HG02571 (cell line): ENCODE measurements around the gene SART1.

Experiments
- ATAC-seq: cut with Tn5 transposase; IDR thresholded peaks from one replicate; pipeline ENCODE4 v1.9.1; 2021; ENCODE audit warnings: mild to moderate bottlenecking, moderate library complexity; ENCODE audit not compliant: unreplicated experiment

SART1 gene

DNA sequence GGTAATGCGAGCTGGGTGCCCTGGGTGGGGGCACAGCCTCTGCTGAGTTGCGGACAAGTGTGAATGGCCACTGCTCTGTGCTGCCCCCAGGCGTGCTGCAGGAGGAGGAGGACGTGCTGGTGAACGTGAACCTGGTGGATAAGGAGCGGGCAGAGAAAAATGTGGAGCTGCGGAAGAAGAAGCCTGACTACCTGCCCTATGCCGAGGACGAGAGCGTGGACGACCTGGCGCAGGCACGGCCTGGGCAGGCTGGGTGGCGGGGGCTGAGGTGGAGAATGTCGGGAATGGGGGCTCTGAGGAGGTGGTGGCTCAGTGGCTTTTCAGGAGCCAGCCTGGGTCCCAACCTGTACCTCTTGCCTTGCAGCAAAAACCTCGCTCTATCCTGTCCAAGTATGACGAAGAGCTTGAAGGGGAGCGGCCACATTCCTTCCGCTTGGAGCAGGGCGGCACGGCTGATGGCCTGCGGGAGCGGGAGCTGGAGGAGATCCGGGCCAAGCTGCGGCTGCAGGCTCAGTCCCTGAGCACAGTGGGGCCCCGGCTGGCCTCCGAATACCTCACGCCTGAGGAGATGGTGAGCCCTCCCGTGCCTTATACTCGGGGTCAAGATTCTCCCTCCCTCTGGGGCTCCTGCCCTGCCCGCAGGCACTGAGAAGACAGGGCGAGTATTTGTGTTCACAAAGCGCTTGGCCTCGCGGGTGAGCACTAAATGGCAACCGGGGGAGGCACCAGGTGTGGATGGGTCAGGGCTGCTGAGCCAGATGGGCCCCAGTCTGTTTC, 4.6 kb downstream of the SART1 start:
- ATAC-seq = no peak

DNA sequence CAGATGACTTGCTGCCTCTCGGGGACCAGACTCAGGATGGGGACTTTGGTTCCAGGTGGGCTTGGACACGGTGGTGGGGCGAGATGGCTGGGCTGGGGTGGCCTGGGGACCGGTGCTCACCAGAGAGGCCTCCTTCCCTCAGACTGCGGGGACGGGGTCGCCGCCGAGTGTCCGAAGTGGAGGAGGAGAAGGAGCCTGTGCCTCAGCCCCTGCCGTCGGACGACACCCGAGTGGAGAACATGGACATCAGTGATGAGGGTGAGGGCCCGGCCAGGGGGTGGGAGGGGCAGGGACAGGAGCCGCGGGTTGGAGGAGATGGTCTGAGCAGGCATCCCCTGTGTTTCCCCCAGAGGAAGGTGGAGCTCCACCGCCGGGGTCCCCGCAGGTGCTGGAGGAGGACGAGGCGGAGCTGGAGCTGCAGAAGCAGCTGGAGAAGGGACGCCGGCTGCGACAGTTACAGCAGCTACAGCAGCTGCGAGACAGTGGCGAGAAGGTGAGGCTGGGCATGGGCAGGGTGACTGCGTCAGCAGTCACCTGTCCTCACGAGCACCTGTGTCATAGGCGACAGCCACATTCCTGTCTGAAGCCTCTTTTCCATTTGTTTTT, 5.9 kb downstream of the SART1 start:
- no peak for ATAC-seq

DNA sequence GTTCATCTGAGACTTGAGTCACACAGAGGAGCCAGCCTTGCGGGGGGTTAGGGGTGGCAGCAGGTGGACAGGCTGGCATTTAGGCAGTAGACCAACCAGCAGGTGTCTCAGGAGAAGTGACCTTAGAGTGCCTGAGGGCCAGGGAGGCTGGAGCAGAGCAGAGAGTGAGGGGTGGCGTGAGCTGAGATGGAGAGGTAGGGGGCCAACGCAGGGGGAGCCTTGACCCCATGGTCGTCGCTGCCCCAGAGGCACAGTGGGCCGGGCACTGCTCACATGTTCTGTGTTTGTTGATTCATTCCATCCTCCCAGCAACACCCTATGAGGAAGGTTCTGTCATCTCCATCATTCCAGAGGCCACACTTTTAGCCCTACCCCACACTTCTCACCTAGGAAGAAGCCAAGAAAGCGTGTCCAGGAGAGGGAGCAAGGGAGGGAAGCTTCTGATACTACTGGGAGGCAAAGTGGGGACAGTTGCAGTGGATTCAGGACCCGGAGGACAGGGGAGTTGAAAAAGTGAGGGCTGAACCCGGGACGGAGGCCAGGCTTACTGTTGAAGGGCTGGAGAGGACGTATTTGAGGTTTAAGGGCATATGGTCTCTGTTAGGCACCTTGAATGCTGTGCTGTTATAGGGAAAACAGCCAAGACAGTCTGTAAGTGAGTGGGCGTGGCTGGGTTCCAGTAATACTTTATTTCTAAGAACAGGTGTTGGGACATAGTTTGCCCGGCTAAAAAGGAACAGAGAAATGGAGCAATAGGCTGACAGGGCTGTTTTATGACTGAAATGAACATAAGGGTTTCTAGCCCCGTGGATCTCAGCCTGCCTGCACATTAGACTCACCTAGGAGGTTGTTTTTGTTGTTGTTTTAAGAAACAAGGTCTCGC, 7.3 kb downstream of the SART1 start:
- ATAC-seq = no peak

DNA sequence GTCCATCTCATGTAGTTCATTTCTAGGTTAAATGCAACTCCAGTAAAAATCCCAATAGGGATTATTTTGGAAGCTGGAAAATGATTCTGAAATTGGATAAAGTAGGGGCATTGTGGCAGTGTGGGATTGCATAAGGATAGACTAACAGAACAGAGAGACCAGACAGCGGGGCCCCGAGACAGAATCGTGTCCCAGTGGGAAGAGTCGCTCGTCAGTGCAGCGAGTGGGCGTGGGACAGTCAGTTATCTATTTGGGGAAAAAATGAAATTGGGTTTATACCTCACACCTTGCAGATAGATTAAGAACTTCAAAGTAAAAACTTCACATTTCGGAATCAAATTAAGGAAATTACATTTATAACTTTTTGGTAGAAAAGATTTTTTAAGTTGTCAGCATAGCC, 10.6 kb downstream of the SART1 start:
- ATAC-seq = no peak

DNA sequence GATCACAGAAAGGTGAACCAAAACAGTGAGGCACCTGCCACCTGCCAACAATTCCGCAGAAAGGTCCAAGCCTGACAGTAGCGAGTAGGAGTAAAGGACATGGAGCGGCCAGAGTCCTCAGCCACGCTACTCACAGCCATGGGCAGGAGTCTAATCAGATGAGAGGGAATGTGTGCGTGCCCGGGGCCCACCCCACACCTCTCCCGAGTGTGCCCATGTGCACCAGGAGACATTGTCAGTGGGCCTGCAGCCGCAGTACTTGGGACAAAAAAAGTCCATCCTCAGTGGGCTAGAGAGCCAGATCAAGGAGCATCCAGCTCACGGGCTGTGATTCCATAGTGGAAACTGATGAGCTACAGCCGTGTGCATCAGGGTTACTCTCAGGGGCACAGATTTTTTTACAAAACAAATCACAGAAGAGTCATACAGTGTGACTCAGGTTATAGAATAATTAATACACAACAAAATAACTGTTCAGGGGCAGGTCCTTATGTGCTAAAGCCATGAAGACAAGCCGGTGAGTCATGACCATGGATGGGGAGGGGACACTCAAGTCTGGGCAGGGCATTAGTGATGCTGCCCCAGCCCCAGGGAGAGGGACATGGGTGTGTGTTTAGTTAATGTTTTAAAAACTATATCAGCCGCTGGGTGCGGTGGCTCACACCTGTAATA, 12.0 kb downstream of the SART1 start:
- ATAC-seq = no peak

DNA sequence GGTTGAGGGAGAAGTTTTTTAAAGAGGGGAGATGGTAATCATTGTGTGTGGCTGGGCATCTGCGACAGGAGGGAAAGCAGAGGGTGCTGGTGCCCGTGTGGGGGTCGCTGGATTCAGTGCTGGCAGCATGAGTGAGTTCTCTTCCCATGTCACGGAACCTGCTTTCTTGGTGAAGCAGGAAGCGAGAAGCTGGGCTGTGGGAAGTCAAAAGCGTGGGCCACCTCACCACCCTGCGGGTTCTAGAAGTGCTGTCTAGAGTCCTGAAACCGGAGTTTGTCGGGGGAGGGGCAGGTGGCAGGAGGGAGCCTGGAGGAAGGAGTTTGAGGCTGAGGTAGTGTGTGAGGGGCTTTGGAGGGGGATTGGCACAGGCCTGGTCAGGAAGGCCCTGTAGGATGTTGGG, 14.2 kb downstream of the SART1 start:
- no peak for ATAC-seq

DNA sequence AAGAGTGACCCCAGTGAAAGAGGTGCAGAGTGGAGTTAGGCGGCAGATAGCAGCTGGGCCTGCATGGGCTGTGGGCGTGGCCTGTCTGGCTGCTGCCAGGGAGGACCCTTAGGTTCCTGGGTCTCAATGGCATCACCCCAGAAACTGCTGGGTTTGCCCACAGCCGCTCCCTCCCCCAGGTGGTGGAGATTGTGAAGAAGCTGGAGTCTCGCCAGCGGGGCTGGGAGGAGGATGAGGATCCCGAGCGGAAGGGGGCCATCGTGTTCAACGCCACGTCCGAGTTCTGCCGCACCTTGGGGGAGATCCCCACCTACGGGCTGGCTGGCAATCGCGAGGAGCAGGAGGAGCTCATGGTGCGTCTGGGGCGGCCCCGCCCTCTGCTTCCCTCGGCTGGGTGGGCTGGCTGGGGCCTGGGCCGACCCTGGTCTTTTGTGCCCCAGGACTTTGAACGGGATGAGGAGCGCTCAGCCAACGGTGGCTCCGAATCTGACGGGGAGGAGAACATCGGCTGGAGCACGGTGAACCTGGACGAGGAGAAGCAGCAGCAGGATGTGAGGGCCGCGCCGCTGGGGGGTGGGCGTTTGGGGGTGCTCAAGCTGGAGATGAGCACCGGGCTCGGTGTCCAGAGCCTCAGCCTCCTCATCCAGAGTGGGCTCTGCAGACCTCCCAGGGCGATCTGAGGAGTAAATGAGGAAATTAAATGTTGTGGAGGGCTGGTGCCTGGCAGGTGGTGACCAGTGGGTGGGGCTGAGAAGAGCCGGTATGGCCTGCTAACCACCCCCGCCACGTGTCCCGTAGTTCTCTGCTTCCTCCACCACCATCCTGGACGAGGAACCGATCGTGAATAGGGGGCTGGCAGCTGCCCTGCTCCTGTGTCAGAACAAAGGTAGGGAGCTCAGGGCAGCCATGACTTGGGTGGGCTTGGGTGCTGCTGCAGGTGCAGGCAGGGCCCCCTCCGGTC, 15.0 kb downstream of the SART1 start:
- no peak for ATAC-seq

DNA sequence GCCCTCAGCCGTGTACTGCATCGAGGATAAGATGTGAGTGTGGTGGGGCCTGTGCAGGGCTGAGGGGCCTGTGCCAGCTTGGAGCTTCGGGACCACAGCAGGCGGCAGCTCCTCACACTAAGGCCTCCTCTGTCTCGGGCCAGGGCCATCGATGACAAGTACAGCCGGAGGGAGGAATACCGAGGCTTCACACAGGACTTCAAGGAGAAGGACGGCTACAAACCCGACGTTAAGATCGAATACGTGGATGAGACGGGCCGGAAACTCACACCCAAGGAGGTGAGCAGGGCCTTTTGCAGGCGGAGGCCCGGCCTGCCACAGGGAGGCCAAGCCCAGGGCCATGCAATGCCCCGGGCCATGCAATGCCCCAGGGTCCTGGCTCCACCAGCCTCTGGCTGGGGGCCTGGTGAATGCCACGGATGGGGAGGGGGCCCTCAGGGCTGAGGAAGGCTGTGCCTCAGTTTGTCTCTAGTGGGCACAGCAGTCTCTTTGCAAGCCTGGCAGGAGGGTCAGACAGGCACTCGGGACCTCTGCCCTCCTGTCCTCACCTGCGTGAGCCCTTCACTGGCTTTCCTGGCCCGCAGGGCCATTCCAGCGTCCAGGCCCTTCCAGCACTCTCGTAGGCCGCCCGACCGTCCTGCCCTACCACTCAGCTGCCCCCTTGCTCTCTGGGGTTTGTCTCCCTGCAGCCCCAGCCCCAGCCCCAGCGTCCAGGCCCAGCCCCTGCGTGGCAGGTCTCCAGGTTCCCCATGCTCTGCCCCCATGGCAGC, 16.3 kb downstream of the SART1 start:
- no peak for ATAC-seq

DNA sequence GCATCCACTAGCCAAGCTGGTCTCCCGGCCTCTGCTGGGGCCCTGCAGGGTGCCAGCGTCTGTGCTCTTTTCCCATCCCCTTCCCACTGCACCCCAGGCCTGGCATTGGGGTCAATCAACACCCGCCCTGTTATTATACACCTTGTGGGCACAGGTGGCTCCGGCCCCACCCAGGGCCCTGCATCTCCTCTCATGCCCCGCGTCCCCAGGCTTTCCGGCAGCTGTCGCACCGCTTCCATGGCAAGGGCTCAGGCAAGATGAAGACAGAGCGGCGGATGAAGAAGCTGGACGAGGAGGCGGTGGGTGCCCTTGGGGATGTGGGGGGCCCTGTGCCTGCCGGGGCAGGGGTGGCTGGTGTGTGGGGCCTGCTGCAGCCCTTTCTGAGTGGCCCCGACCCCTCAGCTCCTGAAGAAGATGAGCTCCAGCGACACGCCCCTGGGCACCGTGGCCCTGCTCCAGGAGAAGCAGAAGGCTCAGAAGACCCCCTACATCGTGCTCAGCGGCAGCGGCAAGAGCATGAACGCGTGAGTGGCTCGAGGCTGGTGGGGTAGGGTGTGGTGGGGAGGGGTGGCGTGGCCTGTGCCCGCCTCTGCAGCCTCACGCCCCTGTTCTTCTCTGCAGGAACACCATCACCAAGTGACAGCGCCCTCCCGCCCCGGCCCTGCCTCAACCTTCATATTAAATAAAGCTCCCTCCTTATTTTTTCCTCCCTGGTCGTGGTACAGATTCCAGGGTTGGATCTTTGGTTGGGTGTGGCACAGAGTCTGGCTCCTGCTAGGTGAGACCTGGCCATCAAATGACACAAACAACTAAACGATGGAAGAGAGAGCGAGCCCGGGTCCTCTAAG, 17.1 kb downstream of the SART1 start:
- ATAC-seq = no peak

DNA sequence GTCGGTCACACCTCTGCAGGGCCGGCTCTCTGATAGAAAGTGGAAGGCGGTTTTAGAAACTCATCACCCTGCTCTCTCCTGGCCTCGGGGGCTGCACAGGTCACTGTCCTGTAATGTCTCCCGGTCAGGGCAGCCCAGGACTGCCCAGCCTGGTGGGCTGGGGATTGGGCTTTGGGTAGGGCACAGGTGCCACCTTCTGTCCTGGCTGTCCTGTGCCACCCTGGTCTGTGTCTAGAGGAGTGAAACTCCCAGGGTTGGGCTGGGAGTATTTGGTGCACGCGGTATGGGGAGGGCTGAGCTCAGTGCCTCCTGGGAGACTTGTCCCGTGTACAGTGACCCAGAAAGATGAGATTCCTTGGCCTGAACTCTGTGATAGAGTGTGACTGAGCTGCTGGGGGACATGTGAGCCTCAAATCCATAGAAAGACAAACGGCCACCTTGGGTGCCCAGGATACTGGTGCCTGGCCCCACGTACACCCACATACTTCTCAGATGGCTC, 17.8 kb downstream of the SART1 start:
- ATAC-seq = no peak

DNA sequence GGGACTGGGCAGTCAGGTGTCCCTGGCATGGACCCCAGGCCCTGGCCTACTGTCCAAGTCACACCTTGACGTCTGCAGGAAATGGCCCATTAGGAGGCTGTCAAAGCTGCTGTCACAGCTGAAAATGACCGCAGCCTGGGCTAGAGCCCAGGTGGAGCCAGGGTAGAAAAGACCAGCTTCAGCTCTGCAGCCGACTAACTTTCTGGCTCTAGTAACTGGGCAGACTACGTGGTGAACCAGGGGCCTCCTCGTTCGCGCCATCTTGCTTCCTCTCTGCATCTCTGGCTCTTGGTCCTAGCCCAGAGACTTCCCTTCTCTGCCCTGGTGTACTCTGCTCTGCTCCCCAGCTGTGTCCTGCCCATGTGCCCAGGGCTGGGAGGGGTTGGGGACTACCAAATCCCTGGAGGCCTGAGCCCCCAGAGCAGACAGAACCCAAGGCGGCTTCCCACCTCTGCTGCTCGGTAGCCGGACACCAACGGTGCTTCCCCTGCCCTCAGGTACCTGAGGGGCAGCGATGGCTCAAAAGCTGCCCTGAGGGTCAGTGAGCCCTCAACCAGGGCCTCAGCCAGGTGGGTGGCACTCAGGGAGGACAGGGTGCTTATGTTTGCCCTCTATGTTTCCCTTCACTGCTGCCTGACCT, 19.7 kb downstream of the SART1 start:
- no peak for ATAC-seq

DNA sequence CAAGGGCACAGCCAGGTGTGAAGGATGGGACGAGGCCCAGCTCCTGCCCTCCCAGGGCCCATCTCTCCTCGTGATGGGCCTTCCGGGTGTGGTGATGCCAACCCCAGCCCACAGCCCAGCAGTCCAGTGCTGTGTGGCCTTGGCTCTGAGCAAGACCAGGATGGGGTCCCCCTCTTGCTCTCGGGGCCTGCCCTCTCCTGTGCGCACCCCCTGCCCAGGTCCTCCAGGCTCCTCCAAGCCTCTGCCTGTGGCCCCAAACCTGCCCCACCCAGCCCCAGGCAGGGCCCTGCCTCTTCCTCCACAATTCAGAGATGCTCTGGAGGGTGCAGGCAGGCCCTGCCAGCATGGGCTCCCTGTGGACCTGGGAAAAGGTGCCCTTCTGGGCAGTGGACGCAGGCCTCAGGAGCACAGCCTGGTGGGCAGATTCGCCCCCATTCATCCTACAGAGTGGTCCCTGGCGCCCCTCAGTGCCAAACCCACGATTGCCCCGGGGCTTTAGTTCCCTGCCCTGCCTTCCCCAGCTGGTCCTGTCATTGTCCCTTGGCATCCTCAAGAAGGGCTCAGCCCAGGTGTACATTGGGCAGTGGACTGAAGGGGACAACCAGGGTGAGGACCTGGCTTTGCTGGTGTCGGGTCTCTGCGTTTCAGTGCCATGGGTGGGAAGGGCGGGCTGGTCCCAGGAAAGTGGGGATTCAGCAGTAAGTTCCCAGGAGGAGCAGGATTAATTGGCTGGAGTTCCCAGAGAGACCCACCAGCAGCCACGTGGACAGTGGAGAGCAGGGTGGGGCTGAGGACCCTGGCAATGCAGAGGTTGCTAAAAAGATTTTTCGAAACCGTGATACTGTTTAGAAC, 20.7 kb downstream of the SART1 start:
- no peak for ATAC-seq

DNA sequence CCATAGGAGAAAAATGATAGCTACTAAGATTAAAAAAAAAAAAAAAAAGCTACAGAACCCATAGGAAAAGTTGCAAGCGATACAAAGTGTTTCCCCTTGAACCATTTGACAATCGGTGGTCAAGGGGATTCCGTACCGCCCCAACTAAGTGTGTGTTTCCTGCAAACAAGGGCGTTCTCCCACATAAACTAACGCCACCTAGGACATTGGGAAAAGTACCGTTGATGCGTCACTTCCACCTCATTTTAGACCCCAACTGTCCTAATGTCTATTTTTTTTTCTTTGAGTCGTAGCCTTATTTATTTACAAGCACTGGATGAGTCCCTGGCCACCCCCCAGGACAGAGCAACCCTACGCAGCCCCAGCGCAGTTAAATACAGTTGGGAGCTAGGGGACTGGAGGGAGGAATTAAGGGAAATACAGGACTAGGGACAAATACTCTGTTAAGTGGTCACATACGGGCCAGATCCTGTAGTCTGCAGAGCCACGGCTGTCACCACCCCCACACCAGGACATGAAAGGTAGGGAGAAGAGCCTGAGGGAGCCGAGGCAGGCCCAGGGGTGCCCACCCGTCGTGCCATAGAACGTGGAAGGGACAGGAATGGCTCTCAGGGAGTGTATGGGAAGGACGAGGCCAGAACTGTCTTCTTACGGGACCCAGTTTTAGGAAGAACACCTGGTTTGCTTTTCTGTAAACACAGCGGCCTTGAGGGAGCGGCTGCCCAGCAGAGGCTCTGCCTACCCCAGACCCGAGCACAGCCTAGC, 21.5 kb downstream of the SART1 start:
- ATAC-seq = no peak

DNA sequence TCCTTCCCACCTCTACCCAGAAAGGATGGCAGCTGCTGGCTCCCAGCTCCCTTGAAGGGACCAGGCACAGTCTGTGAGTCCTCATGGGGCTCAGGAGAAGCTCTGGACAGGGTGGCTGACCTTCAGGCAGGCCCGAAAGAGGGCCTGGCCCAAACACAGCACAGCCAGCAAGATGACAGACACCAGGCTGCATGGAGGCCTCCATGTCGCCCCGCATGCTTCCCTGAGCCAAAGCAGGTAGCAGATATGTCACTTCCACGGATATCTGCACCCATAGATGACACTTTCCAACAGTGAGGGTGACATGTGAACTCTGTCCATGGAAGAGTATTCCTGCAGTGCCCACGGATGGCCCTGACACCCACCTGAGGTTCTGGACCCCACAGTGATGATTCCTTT, 22.1 kb downstream of the SART1 start:
- ATAC-seq = no peak

DNA sequence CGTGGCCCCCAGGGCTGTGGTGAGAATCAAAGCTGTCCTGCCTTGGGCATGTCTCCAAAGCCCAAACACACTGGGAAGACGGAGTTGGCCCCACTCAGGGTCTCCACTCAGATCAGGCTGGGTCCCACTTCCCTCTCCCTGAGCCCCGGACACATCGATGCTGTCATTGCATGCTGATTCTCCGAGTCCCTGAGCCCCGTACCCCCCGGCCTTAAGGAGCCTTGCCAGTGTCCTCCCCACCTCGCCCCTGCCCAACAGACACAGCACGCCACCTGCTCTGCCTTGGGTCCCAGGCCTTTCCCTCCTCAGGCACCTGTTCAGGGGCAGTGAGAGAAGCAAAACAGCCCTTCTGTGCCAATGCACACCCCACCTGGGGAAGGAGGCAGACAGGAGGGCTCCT, 25.8 kb downstream of the SART1 start:
- no peak for ATAC-seq
